Progenitor cell of endocrine pancreas (in vitro differentiated cells): Measurements from ENCODE around the gene DAPK1. TPM values are rescaled to one million over a fixed set of nuclear protein-coding genes. Genes with fewer than 3 reads are reported as not detected.

Source experiments
- DNase-seq: peaks from one replicate; pipeline ENCODE4 v3.0.0; 2021; ENCODE audit warnings: low spot score; ENCODE audit not compliant: unreplicated experiment
- H3K27ac Mint-ChIP-seq: 2 replicates; pipeline ENCODE4 v1.8.0; 2021; ENCODE audit warnings: mild to moderate bottlenecking, moderate library complexity, mixed read lengths
- H3K27me3 Mint-ChIP-seq: 2 replicates; pipeline ENCODE4 v1.8.0; 2021; ENCODE audit warnings: mixed read lengths
- H3K36me3 Mint-ChIP-seq: 2 replicates; pipeline ENCODE4 v1.8.0; 2022; ENCODE audit warnings: mixed read lengths; ENCODE audit not compliant: insufficient read depth
- H3K4me1 Mint-ChIP-seq: 2 replicates; pipeline ENCODE4 v1.8.0; 2021; ENCODE audit warnings: low read depth, mixed read lengths
- H3K4me3 Mint-ChIP-seq: 2 replicates; pipeline ENCODE4 v1.8.0; 2021; ENCODE audit warnings: low read depth, mild to moderate bottlenecking, moderate library complexity, mixed read lengths
- H3K9me3 Mint-ChIP-seq: 2 replicates; pipeline ENCODE4 v1.8.0; 2021; ENCODE audit warnings: low read depth, mixed read lengths
- total RNA-seq: library from RNA; stranded (reverse); gene quantifications from 2 replicates; pipeline ENCODE4 v1.2.1, GENCODE V29; 2021
- TF ChIP-seq, protein P1 (sequence below): fragments of 200-600 bp; sonication (generic); IDR thresholded peaks from one replicate; pipeline ENCODE4 v1.5.0; 2021; ENCODE audit warnings: antibody characterized with exemption, mild to moderate bottlenecking; ENCODE audit not compliant: unreplicated experiment

The DAPK1 gene
- total RNA-seq, 1 donor from 2014 or later = 202 TPM

GRCh38 chr9:87722393-87723088 is 224.9 kb downstream of the DAPK1 start:
- no peak for DNase-seq
- H3K4me3 Mint-ChIP-seq = no peak overlapping the region
- H3K4me1 Mint-ChIP-seq = peaks cover 4% of the 10 kb centered on the region
- no peaks in the 10 kb centered on the region for H3K36me3 Mint-ChIP-seq
- peaks cover 21% of the 10 kb centered on the region for H3K27me3 Mint-ChIP-seq
- H3K9me3 Mint-ChIP-seq = no peaks in the 10 kb centered on the region
- no peak overlapping the region for H3K27ac Mint-ChIP-seq
- TF ChIP-seq, protein P1, sequence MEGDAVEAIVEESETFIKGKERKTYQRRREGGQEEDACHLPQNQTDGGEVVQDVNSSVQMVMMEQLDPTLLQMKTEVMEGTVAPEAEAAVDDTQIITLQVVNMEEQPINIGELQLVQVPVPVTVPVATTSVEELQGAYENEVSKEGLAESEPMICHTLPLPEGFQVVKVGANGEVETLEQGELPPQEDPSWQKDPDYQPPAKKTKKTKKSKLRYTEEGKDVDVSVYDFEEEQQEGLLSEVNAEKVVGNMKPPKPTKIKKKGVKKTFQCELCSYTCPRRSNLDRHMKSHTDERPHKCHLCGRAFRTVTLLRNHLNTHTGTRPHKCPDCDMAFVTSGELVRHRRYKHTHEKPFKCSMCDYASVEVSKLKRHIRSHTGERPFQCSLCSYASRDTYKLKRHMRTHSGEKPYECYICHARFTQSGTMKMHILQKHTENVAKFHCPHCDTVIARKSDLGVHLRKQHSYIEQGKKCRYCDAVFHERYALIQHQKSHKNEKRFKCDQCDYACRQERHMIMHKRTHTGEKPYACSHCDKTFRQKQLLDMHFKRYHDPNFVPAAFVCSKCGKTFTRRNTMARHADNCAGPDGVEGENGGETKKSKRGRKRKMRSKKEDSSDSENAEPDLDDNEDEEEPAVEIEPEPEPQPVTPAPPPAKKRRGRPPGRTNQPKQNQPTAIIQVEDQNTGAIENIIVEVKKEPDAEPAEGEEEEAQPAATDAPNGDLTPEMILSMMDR = no peak

- peaks cover 16% of the 10 kb centered on the region for H3K27me3 Mint-ChIP-seq
- H3K36me3 Mint-ChIP-seq = peaks cover 1% of the 10 kb centered on the region
- peaks cover 4% of the 10 kb centered on the region for H3K4me1 Mint-ChIP-seq
- peak overlapping the region; percentile 94 for H3K27ac Mint-ChIP-seq
- TF ChIP-seq, protein P1 = no peak
- DNase-seq = no peak
- no peaks in the 10 kb centered on the region for H3K9me3 Mint-ChIP-seq
- H3K4me3 Mint-ChIP-seq = peak overlapping the region; percentile 90
These were observed 227.8 kb downstream of the DAPK1 start for GRCh38 chr9:87725356-87725899.

GRCh38 chr9:87725900-87726709 is 228.4 kb downstream of the DAPK1 start, which contains the start of gene CTSL:
TSS of gene CTSL (plus strand) at chr9:87726119. CDS start at chr9:87727604, 1,485 bp downstream.
- H3K4me3 Mint-ChIP-seq = peak within 1 kb of the TSS; percentile 90
- H3K4me1 Mint-ChIP-seq = peaks cover 4% of the 10 kb centered on the region
- peaks cover 11% of the 10 kb centered on the region for H3K27me3 Mint-ChIP-seq
- no peaks in the 10 kb centered on the region for H3K9me3 Mint-ChIP-seq
- TF ChIP-seq, protein P1 = peak; percentile 43
- DNase-seq = peak; percentile 66
- H3K27ac Mint-ChIP-seq = peak within 1 kb of the TSS; percentile 94
- peaks cover 3% of the 10 kb centered on the region for H3K36me3 Mint-ChIP-seq

GRCh38 chr9:87729246-87729645 is 231.6 kb downstream of the DAPK1 start:
- peaks cover 4% of the 10 kb centered on the region for H3K4me1 Mint-ChIP-seq
- H3K4me3 Mint-ChIP-seq = no peak overlapping the region
- peaks cover 3% of the 10 kb centered on the region for H3K36me3 Mint-ChIP-seq
- DNase-seq = no peak
- no peaks in the 10 kb centered on the region for H3K9me3 Mint-ChIP-seq
- TF ChIP-seq, protein P1 = no peak
- no peaks in the 10 kb centered on the region for H3K27me3 Mint-ChIP-seq
- H3K27ac Mint-ChIP-seq = no peak overlapping the region

- TF ChIP-seq, protein P1 = no peak
- Mint-ChIP-seq H3K27ac (no peak overlapping the region), H3K4me3 (no peak overlapping the region), H3K4me1 (peaks cover 2% of the 10 kb centered on the region), H3K36me3 (peaks cover 3% of the 10 kb centered on the region), H3K27me3 (no peaks in the 10 kb centered on the region), H3K9me3 (no peaks in the 10 kb centered on the region)
- DNase-seq = no peak
These were observed 233.7 kb downstream of the DAPK1 start for GRCh38 chr9:87731321-87731720.
